ENCODE measurements around the gene CELA3A. TPM values are rescaled to one million over a fixed set of nuclear protein-coding genes. Genes with fewer than 3 reads are reported as not detected.

The CELA3A gene
- total and polyA plus RNA-seq, 2 of the 8 experiments (the other 6 are each of a cell fraction or from before 2014, with no cell fraction given), result not detected

Small RNAs within 50 kb of the gene (small RNA-seq; reads per million reads assigned to genes)
- not detected for gene RN7SL186P (ENCODE audit: insufficient read depth)
- not detected for gene RN7SL386P (ENCODE audit: insufficient read depth)
- not detected for gene RNU6-1022P (ENCODE audit: insufficient read depth)
- gene RNU6-776P (ENCODE audit: insufficient read depth), result not detected

Other genes starting within 250 kb of the CELA3A start
- gene USP48, start 218.5 kb upstream of the CELA3A start, total RNA-seq (2021; fragmentation: NEBNext Ultra II Directional; extraction: Animal tissue kit (Norgen Biotek cat#: 25700)), result 81.5 and 83.5 TPM in 2 replicates
- 10.1 and 12.8 TPM in 2 replicates for gene USP48, start 218.5 kb upstream of the CELA3A start, polyA plus RNA-seq (2011; rRNA removed)
- gene LDLRAD2, start 189.4 kb upstream of the CELA3A start, total RNA-seq (2021; fragmentation: NEBNext Ultra II Directional; extraction: Animal tissue kit (Norgen Biotek cat#: 25700)), result 0.74 and 0.94 TPM in 2 replicates
- 0.48 and 1.0 TPM in 2 replicates for gene LDLRAD2, start 189.4 kb upstream of the CELA3A start, polyA plus RNA-seq (2011; rRNA removed)
- gene HSPG2, start 64.3 kb upstream of the CELA3A start, total RNA-seq (2021; fragmentation: NEBNext Ultra II Directional; extraction: Animal tissue kit (Norgen Biotek cat#: 25700)), result 108 and 111 TPM in 2 replicates
- 17.8 and 27.7 TPM in 2 replicates for gene HSPG2, start 64.3 kb upstream of the CELA3A start, polyA plus RNA-seq (2011; rRNA removed)
- not detected in 2 replicates for gene CELA3B, start 24.6 kb upstream of the CELA3A start, total RNA-seq (2021; fragmentation: NEBNext Ultra II Directional; extraction: Animal tissue kit (Norgen Biotek cat#: 25700))
- gene CELA3B, start 24.6 kb upstream of the CELA3A start, polyA plus RNA-seq (2011; rRNA removed), result not detected in 2 replicates
- 179 and 182 TPM in 2 replicates for gene CDC42, start 51.1 kb downstream of the CELA3A start, total RNA-seq (2021; fragmentation: NEBNext Ultra II Directional; extraction: Animal tissue kit (Norgen Biotek cat#: 25700))
- 57.1 and 110 TPM in 2 replicates for gene CDC42, start 51.1 kb downstream of the CELA3A start, polyA plus RNA-seq (2011; rRNA removed)
- gene WNT4, start 141.4 kb downstream of the CELA3A start, total RNA-seq (2021; fragmentation: NEBNext Ultra II Directional; extraction: Animal tissue kit (Norgen Biotek cat#: 25700)), result 1.3 and 1.4 TPM in 2 replicates
- gene WNT4, start 141.4 kb downstream of the CELA3A start, polyA plus RNA-seq (2011; rRNA removed), result 4.0 and 6.6 TPM in 2 replicates